ENCODE measurements around the gene UPK1B. TPM values are rescaled to one million over a fixed set of nuclear protein-coding genes. Genes with fewer than 3 reads are reported as not detected.

UPK1B gene
- total and polyA plus RNA-seq, 2 donors (not counting 3 experiments of a cell fraction or from before 2014, with no cell fraction given) = not detected

DNA sequence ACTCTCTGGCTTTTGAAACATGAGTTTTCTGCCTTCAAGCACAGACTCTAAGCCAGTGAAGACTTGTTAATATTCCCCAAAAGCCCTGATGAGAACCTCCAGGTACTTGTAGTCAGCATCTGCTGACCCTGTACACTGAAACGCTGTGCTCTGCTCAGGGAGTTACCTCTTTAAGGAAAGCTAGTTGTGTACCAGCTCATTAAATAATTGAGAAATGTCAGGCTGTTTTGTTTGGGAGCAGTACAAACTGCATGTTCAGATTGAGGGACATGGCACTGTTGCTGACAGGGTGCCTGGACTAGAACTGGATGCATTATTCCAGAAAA is 21.7 kb downstream of the UPK1B start:
- H3K4me1 ChIP-seq (ENCODE audit: control insufficient read depth, extremely low read depth, insufficient read depth, low read length) = no peaks in the 10 kb centered on the region
- H3K9me3 ChIP-seq (replicated peaks; ENCODE audit: control insufficient read depth, insufficient read depth, low read length) = no peaks in the 10 kb centered on the region
- dilution Hi-C loops (cut with MboI; ENCODE audit: extremely low pct_ligation_motif_present, low sequenced_read_pairs) (no loop called here), intact Hi-C loops (cut with micrococcal nuclease) (no loop called here)
- TF ChIP-seq GATA2 (IDR thresholded peaks at IDR 0.05; ENCODE audit: insufficient read depth, insufficient read length, low read depth, low read length) = no peak
- TF ChIP-seq, protein P1, sequence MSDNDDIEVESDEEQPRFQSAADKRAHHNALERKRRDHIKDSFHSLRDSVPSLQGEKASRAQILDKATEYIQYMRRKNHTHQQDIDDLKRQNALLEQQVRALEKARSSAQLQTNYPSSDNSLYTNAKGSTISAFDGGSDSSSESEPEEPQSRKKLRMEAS (IDR thresholded peaks at IDR 0.05; ENCODE audit: insufficient read depth, insufficient read length) = no peak
- TF ChIP-seq EZH2 (IDR thresholded peaks at IDR 0.05; ENCODE audit: borderline replicate concordance, low read depth, low read length, severe bottlenecking) = no peak
- no peak for TF ChIP-seq MYC (IDR thresholded peaks at IDR 0.05; ENCODE audit: low read depth, low read length)
- TF ChIP-seq POLR2A (IDR thresholded peaks at IDR 0.05; ENCODE audit: low read depth, low read length) = no peak
- TF ChIP-seq, protein P2, sequence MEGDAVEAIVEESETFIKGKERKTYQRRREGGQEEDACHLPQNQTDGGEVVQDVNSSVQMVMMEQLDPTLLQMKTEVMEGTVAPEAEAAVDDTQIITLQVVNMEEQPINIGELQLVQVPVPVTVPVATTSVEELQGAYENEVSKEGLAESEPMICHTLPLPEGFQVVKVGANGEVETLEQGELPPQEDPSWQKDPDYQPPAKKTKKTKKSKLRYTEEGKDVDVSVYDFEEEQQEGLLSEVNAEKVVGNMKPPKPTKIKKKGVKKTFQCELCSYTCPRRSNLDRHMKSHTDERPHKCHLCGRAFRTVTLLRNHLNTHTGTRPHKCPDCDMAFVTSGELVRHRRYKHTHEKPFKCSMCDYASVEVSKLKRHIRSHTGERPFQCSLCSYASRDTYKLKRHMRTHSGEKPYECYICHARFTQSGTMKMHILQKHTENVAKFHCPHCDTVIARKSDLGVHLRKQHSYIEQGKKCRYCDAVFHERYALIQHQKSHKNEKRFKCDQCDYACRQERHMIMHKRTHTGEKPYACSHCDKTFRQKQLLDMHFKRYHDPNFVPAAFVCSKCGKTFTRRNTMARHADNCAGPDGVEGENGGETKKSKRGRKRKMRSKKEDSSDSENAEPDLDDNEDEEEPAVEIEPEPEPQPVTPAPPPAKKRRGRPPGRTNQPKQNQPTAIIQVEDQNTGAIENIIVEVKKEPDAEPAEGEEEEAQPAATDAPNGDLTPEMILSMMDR (IDR thresholded peaks at IDR 0.05; ENCODE audit: extremely low read depth in 1 of 2, insufficient read depth in 1 of 2, low read depth in 1 of 2, low read length in 2 of 2) = no peak
- no peak for TF ChIP-seq JUN (IDR thresholded peaks at IDR 0.05; ENCODE audit: borderline replicate concordance, insufficient read depth, insufficient read length, low read depth)
- no peak overlapping the region for H3K27ac ChIP-seq (ENCODE audit: insufficient read depth, low read depth, low read length)
- H3K9ac ChIP-seq (replicated peaks; ENCODE audit: extremely low read depth, insufficient read depth, low read length) = no peak overlapping the region
- no peak overlapping the region for H2AFZ ChIP-seq (ENCODE audit: low read depth, low read length)
- H3K4me2 ChIP-seq (ENCODE audit: insufficient read depth, low read length) = no peak overlapping the region
- no peaks in the 10 kb centered on the region for H4K20me1 ChIP-seq (replicated peaks; ENCODE audit: control insufficient read depth, extremely low read depth, insufficient read depth, low read length)
- no peaks in the 10 kb centered on the region for H3K36me3 ChIP-seq (ENCODE audit: control insufficient read depth in 2 of 2, extremely low read depth in 1 of 2, insufficient read depth in 2 of 2, low read length in 2 of 2)
- no TSS peak for BruUV-seq (replicated peaks)
- H3K4me3 ChIP-seq (replicated peaks in 1 of 3; ENCODE audit: insufficient read depth in 1 of 3, low read depth in 1 of 3, low read length in 3 of 3) = no peak overlapping the region
- POLR2A ChIA-PET = no interaction called here
- H3K9me1 ChIP-seq (replicated peaks; ENCODE audit: control insufficient read depth, extremely low read depth, insufficient read depth, low read length) = no peaks in the 10 kb centered on the region
- DNase-seq (ENCODE audit: low read depth, low spot score) = no peak
- CTCF ChIA-PET = no interaction called here
- H3K79me2 ChIP-seq (ENCODE audit: control insufficient read depth, insufficient read depth, low read length) = no peaks in the 10 kb centered on the region
- peaks cover 2% of the 10 kb centered on the region in 2 experiments for H3K27me3 ChIP-seq (ENCODE audit: control insufficient read depth in 2 of 2, insufficient read depth in 2 of 2, low read length in 2 of 2)
- no peak for FAIRE-seq
